Hematopoietic multipotent progenitor cell treated with erythropoietin and hydrocortisone succinate and interleukin-3 and kit ligand, for 8 days (in vitro differentiated cells): ENCODE data around the gene EP400.

Experiments used
- DNase-seq: peaks from one replicate; pipeline ENCODE4 v3.0.0-alpha.2; 2015

The EP400 gene

GRCh38 chr12:131949431-131950181 is at the start of gene EP400:
Gene EP400 (plus strand): TSS chr12:131949942. CDS start chr12:131960620, 10,678 bp downstream.
- peak; percentile 91 for DNase-seq

- DNase-seq = no peak
Observed at GRCh38 chr12:131900397-131900796, 49.3 kb upstream of the EP400 start.

GRCh38 chr12:131901431-131902331 is 48.1 kb upstream of the EP400 start:
- no peak for DNase-seq

GRCh38 chr12:131902332-131903241 is 47.2 kb upstream of the EP400 start:
- DNase-seq = no peak

- DNase-seq = no peak
Observed at GRCh38 chr12:131903270-131904255, 46.2 kb upstream of the EP400 start.

- DNase-seq = no peak
Observed at GRCh38 chr12:131904346-131904745, 45.4 kb upstream of the EP400 start.

GRCh38 chr12:131905081-131905629 is 44.6 kb upstream of the EP400 start:
- no peak for DNase-seq

GRCh38 chr12:131905630-131906091 is 44.1 kb upstream of the EP400 start:
- DNase-seq = no peak

- no peak for DNase-seq
Observed at GRCh38 chr12:131907379-131908091, 42.2 kb upstream of the EP400 start.

- no peak for DNase-seq
Observed at GRCh38 chr12:131908092-131909080, 41.4 kb upstream of the EP400 start.

GRCh38 chr12:131909081-131909751 is 40.5 kb upstream of the EP400 start:
- no peak for DNase-seq

GRCh38 chr12:131909752-131910219 is 40.0 kb upstream of the EP400 start:
- no peak for DNase-seq

GRCh38 chr12:131910302-131911027 is 39.3 kb upstream of the EP400 start:
- DNase-seq = no peak

GRCh38 chr12:131911028-131911650 is 38.6 kb upstream of the EP400 start:
- DNase-seq = no peak

- DNase-seq = no peak
Observed at GRCh38 chr12:131911851-131912477, 37.8 kb upstream of the EP400 start.

- peak; percentile 89 for DNase-seq
Observed at GRCh38 chr12:131912518-131913274, 37.0 kb upstream of the EP400 start.
